NOMO-1 treated with DMSO at 0.1 percent for 48 hours (cell line): ENCODE measurements around the gene MRPL46.
"Not testable (repeated sequence)": the region's sequence is repeated elsewhere in the genome, so short reads cannot be mapped to it uniquely, and the experiment has no call there.

Experiments
- DNase-seq: peaks from one replicate; lab custom pipeline; 2025; ENCODE audit not compliant: unreplicated experiment; lab: John Stamatoyannopoulos, UW

The MRPL46 gene

DNA sequence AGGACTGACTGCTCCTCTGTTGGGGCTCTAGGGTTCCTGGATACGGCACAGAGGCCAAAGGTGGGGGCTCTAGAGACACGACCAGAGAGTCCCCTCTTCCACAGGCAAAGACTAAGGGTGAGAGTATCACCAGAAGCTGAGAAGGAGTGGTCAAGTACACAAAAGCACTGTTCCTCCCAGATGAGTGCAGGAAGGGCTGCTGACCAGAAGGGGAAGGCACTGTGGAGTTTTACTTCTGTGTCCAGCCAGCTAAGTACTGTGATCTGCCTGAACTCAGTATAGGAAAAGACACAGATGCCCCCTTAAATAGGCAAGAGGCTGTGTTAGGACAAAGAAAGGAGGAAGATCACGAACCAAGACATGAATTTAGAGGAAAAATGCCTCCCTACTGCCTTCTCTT is 12.0 kb upstream of the MRPL46 start:
- no peak for DNase-seq

DNA sequence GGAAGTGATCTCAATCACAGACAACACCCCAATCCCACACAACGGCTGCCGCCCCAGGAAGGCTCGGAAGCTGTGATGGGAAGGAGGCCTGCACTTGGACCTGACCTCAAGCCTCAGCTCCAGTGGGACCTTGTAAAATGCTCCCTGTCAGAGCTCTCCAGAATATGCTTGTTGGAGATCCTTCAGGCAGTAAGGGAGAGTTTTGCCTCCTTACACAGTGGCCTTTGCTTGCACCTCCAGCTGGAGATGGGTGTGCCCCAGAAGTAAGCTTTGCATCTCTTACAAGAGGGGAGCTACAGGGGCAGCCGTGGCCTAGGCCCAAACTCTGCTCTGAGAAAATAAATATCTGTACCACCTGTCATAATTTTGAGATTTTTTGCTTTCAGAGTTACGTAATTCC is 10.7 kb upstream of the MRPL46 start:
- DNase-seq: no peak

DNA sequence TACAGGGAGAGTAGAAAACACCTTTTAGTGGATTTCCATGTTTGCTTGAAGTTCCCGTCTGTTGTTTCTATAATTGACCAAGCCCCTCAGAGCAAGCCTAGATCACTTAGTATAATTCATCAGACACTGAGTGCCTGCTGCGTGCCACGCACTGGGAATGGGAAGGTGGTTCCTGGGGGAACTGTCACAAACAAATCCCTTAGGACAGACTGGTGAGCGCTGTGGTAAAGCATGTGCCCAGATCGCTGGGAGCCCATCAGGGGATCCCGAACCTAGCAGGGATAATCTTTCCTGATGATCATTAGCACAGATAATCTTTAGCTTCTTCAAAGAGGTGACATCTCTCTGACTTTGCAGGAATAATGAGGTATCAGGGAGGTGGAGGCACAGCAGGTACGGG is 9.9 kb upstream of the MRPL46 start:
- no peak for DNase-seq

DNA sequence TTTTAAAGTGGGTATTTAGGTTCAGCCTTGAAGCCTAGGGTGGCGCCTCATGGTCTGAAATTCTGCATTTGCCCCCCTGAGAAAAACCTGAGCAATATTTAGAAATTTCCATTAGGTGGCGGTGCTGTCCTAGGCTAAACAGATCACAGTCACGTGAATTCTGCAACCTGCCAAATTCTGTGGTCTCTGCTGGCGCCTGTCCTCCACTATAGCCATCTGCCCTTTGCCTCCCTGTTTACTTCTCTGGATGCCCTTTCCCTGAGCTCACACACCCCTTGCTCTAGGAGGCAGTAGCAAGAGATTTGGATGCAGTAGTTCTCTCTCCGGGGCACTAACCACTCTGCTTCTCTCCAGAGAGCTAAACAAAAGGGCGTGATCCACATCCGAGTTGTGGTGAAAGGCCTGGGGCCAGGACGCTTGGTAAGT is 9.5 kb upstream of the MRPL46 start:
- DNase-seq: peak; percentile 37

DNA sequence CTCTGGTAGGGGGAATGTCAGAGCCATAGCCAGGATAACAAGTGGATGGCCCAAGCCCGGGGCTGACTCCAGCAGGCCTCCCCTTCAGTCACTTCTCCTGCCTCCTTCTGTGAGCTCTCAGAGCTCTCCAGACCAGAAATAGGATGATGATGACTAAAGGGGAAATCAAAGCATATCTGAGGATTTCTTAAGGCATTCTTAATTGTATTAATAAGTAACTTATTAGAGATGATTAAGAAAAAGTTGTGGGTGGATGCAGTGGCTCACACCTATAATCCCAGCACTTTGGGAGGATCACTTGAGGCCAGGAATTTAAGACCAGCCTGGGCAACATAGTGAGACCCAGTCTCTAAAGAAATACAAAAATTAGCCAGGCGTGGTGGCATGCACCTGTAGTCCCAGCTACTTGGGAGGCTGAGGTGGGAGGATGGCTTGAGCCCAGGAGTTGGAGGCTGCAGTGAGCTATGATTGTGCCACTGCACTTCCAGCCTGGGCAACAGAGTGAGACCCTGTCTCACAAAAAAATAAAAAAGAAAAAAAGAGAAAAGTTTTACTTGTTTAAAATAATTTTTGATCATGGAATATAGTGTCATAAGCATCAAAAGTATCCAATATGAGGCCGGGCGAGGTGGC is 6.6 kb upstream of the MRPL46 start:
- DNase-seq: not testable (repeated sequence)

DNA sequence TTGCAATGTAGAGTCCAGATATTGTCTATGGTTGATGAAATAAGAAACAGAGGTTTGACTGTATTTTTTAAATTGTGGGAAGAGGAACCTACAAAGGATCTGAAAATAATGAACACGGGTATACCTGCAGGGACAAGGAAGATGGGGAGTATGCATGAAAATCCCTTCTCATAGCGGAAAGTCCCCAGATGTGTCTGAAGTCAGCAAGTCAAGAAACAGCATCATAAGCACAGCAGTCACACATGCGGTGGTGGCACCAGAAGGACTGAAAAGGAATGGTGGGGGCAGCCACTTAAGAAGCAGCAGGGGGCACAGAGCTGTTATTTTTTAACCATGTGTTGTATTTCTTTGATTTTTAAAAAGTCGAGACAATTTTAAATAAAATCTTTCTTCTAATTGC is 5.0 kb upstream of the MRPL46 start:
- DNase-seq: no peak

DNA sequence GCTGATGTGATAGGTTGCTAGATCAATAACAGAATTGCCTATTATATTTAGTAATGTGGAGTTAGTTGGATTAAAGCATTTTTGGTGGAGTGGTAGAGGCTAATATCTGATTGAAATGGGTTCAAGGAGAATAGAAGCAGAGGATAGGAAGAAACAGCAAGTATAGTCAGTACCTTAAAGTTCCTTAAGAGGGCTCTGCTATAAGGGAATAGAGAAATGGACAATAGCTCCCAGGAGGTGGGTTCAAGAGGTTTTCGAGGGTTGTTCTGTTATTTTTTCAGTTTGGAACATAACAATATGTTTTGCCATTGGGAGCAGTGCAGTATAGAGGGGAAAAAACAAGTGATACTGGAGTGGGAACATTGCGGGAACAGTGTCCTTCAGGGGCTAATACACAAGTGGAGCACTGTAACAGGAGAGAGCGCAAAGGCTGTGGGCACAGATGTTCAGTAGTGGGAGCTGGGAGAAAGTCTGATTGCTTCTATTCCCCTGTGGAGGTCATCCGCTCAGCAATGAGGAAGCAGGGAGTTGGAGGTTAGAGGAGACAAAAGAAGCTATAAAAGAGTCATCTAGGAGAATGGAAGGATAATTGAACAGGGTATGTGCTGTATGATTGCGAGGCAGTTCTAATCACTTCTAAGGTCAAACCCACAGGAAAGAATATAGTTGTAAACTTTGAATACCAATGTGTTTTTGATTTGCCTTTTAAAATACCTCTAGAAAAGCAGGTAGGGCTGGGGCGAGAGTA is 3.6 kb upstream of the MRPL46 start:
- no peak for DNase-seq

DNA sequence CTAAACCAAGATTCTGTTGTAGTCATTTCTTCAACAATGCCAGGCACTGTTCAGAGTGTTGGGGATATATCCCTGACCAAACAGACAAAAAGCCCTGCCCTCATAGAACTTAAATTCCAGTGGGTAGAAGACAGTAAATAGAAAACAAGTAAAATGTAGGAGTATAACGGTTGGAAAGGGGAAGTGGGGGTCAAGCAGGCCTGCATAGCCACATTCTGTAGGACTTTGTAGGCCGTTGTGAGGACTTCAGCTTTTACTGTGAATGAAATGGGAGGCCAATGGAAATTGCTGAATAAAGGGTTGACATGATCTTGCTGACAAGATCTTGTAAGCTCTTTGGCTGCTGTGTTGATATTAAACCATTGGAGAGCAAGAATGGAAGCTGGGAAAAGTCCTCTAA is 2.1 kb upstream of the MRPL46 start:
- no peak for DNase-seq

DNA sequence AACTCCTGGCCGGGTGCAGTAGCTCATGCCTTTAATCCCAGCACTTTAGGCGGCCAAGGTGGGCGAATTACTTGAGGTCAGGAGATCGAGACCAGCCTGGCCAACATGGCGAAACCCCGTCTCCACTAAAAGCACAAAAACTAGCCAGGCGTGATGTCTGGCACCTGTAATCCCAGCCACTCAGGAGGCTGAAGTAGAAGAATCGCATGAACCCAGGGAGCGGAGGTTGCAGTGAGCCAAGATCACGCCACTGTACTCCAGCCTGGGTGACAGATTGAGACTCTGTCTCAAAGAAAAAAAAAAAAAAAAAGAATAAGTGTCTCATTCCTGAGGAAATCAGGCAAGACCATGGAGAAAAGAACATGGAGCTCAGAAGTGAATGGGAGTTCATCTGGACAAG is 1.5 kb upstream of the MRPL46 start:
- not testable (repeated sequence) for DNase-seq

DNA sequence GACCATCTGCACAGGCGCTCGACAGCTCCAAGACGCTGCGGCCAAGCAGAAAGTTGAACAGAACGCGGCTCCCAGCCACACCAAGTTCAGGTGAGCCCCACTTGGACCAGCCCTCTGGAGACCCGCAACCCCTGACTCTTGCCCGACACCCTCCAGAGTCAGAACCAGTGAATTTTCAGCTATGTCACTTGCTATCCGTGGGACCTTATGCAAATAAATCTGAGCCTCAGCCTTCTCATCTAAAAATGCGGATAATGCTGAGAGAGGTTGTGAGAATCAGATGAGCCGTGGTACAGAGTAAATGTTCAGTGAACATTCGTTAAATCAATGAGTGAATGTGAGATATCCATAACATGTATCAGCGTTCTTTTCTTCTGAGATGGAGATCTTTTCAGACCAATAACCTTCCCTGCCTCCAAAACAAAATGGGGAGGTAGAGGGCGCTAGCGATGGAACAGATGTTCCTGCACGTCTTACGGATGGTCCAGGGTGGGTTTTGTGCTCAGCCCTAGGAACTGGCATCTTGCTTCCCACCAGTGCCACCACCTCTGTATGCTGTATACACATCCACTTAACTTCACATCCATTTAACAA is 844 bp upstream of the MRPL46 start:
- no peak for DNase-seq

DNA sequence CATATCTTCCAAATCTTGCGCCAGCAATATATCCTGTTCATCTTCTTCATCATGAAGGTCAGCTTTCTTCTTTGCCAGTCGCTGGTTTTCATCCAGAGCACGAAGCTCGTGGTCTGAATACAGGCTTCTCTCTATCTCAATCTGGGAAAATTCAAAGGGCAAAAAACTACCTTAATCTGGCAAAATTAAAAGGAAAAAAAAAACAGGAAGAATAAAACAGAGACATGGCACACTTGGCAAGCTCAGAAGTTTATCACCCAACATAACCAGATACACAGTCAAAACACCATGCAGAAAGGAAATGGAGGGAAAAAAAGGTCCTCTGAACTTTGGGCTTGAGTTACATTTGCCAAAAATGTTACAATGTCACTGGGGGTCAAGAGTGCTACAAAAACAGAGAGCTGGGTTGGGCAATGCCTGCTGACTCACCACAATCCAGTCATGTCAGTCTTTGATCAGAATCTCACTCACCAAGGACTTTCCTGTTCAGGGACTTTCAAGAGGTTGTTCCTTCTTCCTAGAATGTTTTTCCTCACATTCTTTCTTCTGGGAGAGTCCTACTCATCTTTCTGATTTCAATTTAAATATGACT is 1.5 kb downstream of the MRPL46 start:
- peak; percentile 59 for DNase-seq

DNA sequence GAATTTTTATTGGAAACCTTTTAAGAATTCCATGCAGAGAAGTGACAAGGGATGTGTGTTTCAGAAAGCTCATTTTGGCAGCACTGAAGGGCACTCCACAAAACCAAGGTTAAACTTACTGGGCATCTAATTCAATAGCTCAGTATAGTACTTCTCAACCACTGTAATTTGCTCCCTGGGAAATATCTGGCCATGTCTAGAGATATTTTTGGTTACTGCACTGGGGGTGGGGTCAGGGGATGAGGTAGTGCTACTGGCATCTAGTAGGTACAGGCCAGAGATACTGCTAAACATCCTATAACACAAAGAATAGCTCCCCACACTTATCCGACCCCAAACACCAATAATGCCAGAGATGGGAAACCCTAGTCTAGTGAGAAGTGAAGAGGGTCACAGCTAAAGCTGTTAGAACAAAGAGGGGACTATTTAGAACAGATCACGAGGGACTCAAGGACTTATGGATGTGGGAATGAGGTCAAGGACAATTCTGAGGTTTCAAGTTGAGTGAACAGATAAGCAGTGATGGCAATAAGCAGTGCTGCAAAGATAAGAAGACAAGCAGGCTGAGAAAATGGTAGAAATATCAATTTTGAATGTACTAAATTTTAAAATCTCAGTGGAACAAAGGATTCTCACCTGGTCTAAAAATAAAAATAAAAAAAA is 3.2 kb downstream of the MRPL46 start:
- no peak for DNase-seq

DNA sequence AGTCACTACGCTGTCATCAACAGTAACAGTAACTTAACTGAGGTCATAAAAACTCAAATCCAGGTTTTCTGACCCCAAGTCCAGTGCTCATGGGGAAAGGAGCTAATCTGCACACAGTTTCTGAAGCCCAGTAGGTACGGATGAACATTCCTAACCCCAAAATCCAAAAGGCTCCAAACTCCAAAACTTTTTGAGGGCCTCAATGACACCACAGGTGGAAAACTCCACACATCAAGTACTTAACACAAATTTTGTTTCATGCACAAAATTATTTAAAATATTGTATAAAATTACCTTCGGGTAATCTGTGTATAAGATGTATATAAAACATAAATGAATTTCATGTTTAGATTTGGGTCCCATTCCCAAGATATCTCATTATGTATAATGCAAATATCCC is 10.5 kb downstream of the MRPL46 start:
- no peak for DNase-seq

DNA sequence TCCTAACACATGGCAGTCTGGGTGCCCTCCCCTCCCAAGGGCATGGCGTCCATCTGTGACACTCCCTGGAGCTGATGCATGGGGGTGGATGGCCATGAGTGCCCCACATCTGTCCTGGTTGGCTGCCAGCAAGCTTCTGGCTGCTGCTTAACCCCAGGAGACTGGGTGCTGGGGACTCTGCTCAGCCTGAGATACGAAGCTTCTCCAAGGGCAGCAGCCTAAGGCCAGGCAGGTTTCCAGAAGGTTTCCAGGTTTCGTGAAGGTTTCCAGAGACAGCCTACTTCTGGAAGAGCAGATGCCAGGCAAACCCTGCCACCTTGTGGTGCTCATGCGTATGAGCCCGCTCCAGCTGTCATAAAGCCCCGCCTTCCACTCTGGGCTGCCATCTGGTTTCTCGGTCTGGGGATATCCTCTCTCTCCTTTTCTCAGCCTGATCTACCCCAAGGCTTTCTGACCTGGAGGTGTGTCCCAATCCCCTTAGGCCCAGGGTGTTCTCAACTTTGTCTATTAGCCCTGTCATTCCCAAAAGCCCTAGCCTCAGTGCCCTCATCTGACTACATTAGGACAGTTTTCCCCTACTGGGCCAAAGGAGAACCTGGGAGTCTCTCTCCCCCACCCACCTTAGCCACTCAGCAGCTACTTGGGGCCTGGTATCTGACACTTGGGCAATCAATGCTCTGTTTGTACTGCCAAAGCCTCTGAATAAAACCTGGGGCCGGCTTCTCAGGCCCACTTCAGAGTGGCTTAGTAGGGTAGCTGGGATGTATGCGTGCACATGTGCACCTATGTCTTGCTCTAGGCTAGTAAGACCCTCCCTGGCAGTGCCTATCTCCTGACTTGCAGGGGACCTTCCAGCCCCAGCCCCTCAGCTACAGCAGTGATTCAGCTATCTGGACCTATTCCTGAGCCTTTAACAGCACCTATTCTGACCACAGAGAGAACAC is 12.0 kb downstream of the MRPL46 start:
- DNase-seq: peak; percentile 11

DNA sequence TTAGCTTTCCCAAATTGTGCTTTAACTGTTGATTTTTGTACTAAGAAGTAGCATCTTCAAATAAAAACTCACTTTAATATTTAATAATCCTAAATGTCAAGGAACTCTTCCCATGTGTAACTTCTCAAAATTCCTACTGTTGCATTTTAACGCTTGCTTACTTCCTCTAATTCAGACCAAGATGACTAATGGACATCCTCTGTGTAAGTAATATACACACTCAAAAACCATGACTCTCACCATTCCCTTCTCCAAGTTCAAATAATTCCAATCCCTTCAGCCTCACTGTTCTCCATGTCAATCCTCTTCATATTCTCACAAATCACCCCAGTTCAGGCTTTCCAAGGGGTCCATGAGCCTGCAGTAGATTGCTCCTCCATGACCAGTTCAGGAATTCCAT is 13.0 kb downstream of the MRPL46 start:
- DNase-seq: peak; percentile 26

DNA sequence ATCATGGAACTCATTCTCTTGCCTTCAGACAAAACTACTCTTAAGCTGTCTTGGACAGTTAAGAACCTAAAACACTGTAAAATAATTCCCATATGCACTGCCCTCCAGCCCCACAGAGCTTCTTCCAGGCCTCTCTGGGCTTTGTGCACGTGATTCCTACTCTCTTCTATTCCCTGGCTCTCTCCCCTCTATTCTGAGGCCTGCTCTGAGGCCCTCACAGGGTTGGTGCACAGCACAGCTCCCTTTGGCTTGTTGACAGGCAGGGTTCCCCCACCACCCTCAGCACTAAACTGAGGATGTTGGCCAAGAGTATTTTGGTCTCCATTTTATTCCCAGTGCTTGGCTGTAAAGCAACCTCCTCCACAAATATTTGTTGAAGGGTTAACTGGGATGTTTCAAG is 13.5 kb downstream of the MRPL46 start:
- no peak for DNase-seq

DNA sequence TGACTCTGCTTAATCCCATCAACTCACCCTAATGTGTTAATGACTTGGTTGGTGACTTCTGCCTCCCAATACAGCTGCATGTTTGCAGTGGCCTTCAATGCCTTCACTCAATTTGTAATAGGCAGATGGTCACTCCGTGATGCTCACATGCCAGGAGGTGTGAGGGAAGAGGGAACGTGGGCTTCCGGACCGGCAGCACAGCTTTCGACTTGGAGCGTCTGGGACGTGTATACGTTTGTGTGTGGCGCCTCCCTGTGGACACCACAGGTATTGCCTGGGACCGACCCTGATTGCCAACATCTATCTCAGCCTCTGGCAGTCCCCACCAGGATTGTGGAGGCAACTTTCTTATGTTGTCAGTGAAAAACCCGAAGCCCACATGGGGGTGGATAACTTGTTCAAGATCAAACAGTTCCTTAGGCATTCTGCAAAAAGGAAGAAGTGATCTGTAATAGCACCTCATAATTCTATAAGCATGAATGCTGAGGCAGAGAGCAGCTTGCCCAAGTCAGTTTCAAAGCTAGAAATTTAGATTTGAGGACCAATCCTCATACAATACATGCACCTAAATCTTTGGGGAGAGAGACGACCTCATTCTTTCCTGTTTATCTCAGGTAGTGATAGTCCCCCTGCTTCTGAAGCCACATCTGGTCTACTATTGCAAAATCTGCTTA is 16.9 kb downstream of the MRPL46 start:
- DNase-seq: peak; percentile 56

DNA sequence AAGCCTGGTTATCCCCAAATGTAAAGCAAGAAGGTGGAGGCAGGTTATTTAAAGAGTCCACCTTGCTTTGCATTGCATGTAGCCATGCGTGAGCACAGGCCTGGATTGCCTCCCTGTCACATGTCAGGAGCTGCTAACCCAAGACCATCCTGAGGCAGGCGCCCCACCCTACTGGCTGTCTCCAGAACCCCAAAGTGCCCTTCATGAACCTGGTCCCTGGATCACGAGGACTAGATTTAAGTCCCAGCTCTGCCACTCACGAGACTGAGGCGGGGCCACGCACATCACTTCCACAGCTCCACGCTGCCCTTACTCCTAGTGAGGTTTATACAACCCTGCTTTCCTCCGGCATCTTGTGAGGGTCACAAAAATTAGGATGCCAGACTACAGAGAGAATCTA is 17.6 kb downstream of the MRPL46 start:
- DNase-seq: no peak

DNA sequence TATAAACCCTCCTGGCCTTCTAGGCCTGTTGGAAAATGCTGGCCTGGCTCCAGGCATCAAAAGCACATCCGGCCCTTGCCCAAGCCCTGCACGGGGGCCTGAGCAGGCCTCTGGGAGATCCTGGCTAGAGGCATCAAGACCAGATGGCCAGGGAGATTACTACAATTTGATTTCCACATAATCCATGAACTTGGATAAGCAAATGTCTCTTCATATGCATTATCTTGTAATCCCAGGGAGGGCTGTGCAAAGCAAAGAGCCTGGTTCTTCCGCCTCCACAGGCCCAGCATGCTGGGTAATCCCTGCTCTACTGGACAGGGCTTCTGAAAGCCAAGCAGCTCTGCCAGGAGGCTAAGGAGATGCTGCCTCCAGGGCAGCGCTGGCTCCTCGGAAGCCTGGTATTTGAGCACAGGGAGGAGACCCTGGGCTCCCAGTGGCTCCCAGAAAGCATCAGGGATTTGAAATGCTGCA is 18.2 kb downstream of the MRPL46 start:
- no peak for DNase-seq

DNA sequence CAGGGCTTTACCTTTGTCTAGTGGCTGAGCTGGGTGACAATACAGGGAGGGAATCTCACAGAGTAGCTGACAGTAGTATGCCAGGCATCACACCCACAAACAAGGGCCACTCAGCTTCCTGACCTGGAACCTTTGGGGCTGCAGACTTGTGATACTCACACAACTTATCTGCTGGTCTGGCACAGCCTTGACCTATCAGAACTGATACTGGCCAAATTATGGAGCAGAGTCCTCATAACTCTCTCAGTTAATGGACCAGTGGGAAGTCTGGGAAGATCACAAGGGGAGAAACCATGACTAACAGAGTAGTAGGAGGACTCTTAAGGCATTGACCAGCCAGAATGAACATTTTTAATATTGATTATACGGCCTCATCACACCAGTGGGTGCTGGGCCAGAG is 19.4 kb downstream of the MRPL46 start:
- DNase-seq: no peak
